Frontal cortex (tissue), 4 donors: ENCODE measurements around the gene ARHGEF19. TPM values are rescaled to one million over a fixed set of nuclear protein-coding genes. Genes with fewer than 3 reads are reported as not detected.

Experiments used
- DNase-seq, 2 donors: peaks; one replicate each; pipeline ENCODE4 v3.0.0; 2012; ENCODE audit warnings: low spot score in 2 of 2
- FAIRE-seq: peaks from 2 replicates; lab custom pipeline; 2012; peaks lifted over from hg19 to GRCh38; lab: Jason Lieb, UNC
- small RNA-seq: library from RNA; depleted of rRNA; stranded (forward); fragments of <200 nt; gene quantifications from one replicate; pipeline ENCODE3, GENCODE V24; 2014
- total RNA-seq: library from RNA; depleted of rRNA; stranded (reverse); fragments of >200 nt; gene quantifications from one replicate; pipeline ENCODE4 v1.2.3, GENCODE V29; 2014
- donor health status: control.
- donor health status: control.
- donor health status: control.

ARHGEF19 gene
- total RNA-seq, 1 donor from 2014 or later, result 1.2 TPM

GRCh38 chr1:16155537-16156410, 56.7 kb downstream of the ARHGEF19 start, which contains the start of gene EPHA2:
TSS of gene EPHA2 (minus strand) at chr1:16156069. CDS start at chr1:16155932, 137 bp downstream.
- FAIRE-seq, result no peak
- peak; percentile 81 to 93 for DNase-seq

- DNase-seq (no peak), FAIRE-seq (no peak)
Measured at GRCh38 chr1:16153999-16154673, 58.3 kb downstream of the ARHGEF19 start.

GRCh38 chr1:16153096-16153998, 59.1 kb downstream of the ARHGEF19 start:
- DNase-seq (no peak), FAIRE-seq (no peak)

- DNase-seq (no peak), FAIRE-seq (no peak)
Measured at GRCh38 chr1:16152481-16153087, 59.9 kb downstream of the ARHGEF19 start.

GRCh38 chr1:16151995-16152384, 60.5 kb downstream of the ARHGEF19 start:
- DNase-seq, result no peak
- no peak for FAIRE-seq

- no peak for DNase-seq
- FAIRE-seq, result no peak
Measured at GRCh38 chr1:16151196-16151994, 61.1 kb downstream of the ARHGEF19 start.

GRCh38 chr1:16150508-16150907, 61.9 kb downstream of the ARHGEF19 start:
- FAIRE-seq, result no peak
- DNase-seq, result no peak

GRCh38 chr1:16149702-16150488, 62.6 kb downstream of the ARHGEF19 start:
- FAIRE-seq, result no peak

GRCh38 chr1:16149146-16149545, 63.3 kb downstream of the ARHGEF19 start:
- no peak for DNase-seq
- FAIRE-seq, result no peak

More at GRCh38 chr1:16149702-16150488, 62.6 kb downstream of the ARHGEF19 start:
- no peak for DNase-seq

- no peak for FAIRE-seq
- no peak for DNase-seq
Measured at GRCh38 chr1:16148329-16149092, 63.9 kb downstream of the ARHGEF19 start.

Small RNAs within 50 kb of the gene (small RNA-seq; reads per million reads assigned to genes)
- gene MT1XP1, result not detected

Other genes starting within 250 kb of the ARHGEF19 start
- gene ZBTB17, start 236.6 kb downstream of the ARHGEF19 start, total RNA-seq, result 46.9 TPM
- 0.82 TPM for gene SRARP, start 208.4 kb downstream of the ARHGEF19 start, total RNA-seq
- gene HSPB7, start 194.6 kb downstream of the ARHGEF19 start, total RNA-seq, result not detected
- gene CLCNKA, start 190.6 kb downstream of the ARHGEF19 start, total RNA-seq, result 0.41 TPM
- under 0.01 TPM for gene CLCNKB, start 168.9 kb downstream of the ARHGEF19 start, total RNA-seq
- gene FAM131C, start 139.0 kb downstream of the ARHGEF19 start, total RNA-seq, result 1.2 TPM
- 1.2 TPM for gene EPHA2, start 56.6 kb downstream of the ARHGEF19 start, total RNA-seq
- gene CPLANE2, start 24.5 kb upstream of the ARHGEF19 start, total RNA-seq, result 16.7 TPM
- gene FBXO42, start 139.8 kb upstream of the ARHGEF19 start, total RNA-seq, result 28.5 TPM
- gene SZRD1, start 154.6 kb upstream of the ARHGEF19 start, total RNA-seq, result 4.1 TPM
- gene SPATA21, start 224.8 kb upstream of the ARHGEF19 start, total RNA-seq, result not detected
- 20.8 TPM for gene NECAP2, start 228.1 kb upstream of the ARHGEF19 start, total RNA-seq